Measurements from ENCODE around the gene KLF13. TPM values are rescaled to one million over a fixed set of nuclear protein-coding genes. Genes with fewer than 3 reads are reported as not detected.

Gene KLF13
- total RNA-seq, 1 donor, result 13.8 TPM

DNA sequence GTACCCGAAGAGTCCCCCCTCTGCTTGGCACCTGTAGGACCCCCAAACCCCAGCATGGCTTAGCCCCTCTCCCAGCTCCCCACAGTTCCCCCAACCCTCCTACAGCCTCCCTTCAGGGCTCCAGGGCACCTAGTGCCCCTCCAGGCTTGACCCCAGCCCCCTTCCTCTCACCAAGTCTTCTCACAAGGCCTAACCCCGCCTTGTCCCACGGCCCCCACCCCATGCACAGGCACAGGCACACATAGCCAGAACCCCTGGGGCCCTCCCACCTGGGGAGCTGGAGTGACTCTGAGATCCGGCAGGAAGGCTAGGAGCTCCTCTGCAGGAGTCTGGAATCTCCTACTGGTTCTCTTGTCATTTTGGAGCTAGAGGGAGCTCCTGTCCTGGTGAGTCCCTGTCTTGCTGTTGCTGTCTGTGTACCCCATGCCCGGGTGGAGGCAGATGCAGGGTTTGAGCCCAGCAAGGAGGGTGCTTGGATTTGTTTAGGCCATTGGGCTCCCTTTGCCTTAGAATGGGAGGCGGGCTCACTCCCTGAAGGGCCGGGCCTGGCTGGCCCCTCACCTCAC lies 39.6 kb downstream of the KLF13 start:
- peak; percentile 65 for DNase-seq (ENCODE audit: low read depth)
- TF ChIP-seq, protein P1, sequence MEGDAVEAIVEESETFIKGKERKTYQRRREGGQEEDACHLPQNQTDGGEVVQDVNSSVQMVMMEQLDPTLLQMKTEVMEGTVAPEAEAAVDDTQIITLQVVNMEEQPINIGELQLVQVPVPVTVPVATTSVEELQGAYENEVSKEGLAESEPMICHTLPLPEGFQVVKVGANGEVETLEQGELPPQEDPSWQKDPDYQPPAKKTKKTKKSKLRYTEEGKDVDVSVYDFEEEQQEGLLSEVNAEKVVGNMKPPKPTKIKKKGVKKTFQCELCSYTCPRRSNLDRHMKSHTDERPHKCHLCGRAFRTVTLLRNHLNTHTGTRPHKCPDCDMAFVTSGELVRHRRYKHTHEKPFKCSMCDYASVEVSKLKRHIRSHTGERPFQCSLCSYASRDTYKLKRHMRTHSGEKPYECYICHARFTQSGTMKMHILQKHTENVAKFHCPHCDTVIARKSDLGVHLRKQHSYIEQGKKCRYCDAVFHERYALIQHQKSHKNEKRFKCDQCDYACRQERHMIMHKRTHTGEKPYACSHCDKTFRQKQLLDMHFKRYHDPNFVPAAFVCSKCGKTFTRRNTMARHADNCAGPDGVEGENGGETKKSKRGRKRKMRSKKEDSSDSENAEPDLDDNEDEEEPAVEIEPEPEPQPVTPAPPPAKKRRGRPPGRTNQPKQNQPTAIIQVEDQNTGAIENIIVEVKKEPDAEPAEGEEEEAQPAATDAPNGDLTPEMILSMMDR (IDR thresholded peaks at IDR 0.05; ENCODE audit: insufficient read depth, low read depth, low read length), result no peak
- peak overlapping the region; percentile 43 for H3K4me3 ChIP-seq (ENCODE audit: low read depth, low read length)

DNA sequence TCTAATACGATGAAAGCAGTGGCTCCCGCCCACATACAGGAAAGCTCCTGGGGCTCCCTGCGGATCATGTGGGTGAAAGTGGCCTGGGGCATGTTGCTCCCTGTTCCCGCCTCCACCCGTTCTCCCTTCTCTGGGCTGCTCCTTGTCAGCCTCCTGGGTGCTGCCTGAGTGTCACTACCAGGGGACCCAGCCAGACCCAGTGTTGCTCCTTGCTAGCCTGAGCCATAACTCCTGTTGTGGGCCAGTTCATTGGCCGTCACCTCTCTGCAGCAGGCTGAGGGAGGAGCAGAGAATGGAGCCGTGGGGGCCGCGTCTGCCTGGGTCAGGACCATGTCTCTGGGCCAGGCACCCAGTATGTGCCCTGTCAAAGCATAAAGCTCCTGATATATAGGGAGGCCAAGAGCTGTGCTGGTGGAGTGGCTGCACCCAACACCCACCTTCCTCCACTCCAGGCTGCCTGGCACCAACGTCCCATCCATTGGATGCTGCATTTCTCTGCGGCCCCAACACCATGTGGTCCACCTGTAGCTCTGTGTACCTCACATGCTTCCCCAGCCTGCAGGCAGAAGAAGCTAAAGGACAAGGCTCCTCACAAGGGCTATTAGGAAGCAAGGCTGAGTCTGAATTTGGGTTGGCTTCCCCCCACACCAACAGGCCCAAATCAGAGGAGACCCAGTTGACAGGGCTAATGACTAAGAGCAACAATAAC lies 40.5 kb downstream of the KLF13 start:
- no peak overlapping the region for H3K4me3 ChIP-seq (ENCODE audit: low read depth, low read length)
- no peak for DNase-seq (ENCODE audit: low read depth)
- TF ChIP-seq, protein P1 (IDR thresholded peaks at IDR 0.05; ENCODE audit: insufficient read depth, low read depth, low read length), result no peak

DNA sequence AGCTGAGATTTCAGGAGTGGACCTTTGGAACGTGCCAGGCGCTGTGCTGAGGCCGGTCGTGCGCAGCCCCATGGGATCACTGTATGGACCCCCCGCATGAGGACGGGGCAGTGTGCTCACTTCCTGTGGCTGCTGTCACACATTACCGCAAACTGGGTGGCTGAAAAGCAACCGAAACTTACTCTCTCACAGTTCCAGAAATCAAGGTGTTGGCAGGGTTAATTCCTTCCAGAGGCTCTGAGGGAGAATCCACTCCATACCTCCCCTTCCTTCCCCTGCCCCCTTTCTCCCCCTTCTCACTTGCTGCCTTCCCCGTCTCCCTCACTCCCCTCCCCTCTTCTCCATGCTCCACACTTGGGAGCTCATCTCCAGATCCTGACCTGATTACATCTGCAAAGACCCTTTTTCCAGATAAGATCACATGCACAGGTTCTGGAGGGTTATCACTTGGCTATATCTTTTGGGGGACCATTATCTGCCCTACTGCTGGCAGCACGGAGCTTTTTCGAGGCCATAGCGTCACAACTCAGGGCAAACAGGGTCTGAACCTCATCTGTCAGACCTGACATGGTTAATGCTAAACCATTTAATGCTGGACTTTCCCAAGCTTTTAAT lies 41.2 kb downstream of the KLF13 start:
- no peak overlapping the region for H3K4me3 ChIP-seq (ENCODE audit: low read depth, low read length)
- no peak for DNase-seq (ENCODE audit: low read depth)
- TF ChIP-seq, protein P1 (IDR thresholded peaks at IDR 0.05; ENCODE audit: insufficient read depth, low read depth, low read length), result no peak

DNA sequence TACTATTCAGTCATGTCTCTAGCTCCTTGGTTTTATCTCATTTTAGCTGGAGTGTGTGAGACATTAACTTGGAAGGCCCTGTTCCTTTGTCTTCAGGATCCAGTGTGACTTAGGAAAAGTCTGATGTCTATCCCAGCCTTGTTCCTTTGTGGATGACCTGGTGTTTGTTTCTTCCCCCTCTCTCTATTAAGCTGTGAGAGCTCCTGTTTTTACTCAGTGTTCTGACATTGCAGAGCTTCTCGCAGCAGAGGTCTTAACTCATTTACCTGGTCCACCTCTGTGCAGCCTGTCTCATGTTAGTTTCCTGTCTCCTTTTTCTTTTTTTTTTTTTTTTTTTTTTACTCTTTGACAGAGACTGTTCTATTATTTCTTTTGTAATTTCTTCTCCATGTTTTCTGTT lies 43.1 kb downstream of the KLF13 start:
- H3K4me3 ChIP-seq (ENCODE audit: low read depth, low read length), result no peak overlapping the region
- DNase-seq (ENCODE audit: low read depth), result no peak
- TF ChIP-seq, protein P1 (IDR thresholded peaks at IDR 0.05; ENCODE audit: insufficient read depth, low read depth, low read length), result no peak

DNA sequence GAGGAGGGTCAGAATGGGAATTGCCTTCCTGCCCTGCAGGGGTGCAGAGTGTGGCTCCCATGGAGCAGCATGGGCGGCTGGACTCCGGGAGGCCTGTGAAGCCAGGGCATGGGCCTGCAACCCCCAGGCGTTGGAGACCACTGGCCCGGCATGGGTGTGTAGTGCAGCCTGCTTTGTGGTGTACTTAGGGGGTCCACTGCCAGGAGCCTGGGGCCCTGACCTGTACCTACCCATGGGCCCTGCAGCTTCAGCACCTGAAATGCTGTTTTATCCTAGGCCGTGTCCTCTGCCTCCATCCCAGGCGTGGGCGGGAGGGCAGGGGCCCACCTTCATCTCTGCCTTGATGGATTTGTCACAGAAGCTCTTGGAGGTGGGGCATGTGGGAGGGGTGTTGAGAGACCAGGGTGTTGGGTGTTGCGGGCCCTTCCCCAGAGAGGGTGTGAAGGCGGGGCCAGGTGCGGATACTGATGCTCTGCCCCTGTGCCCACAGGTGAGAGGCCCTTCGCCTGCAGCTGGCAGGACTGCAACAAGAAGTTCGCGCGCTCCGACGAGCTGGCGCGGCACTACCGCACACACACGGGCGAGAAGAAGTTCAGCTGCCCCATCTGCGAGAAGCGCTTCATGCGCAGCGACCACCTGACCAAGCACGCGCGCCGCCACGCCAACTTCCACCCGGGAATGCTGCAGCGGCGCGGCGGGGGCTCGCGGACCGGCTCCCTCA lies 45.0 kb downstream of the KLF13 start:
- H3K4me3 ChIP-seq (ENCODE audit: low read depth, low read length), result no peak overlapping the region
- no peak for DNase-seq (ENCODE audit: low read depth)
- TF ChIP-seq, protein P1 (IDR thresholded peaks at IDR 0.05; ENCODE audit: insufficient read depth, low read depth, low read length), result no peak

DNA sequence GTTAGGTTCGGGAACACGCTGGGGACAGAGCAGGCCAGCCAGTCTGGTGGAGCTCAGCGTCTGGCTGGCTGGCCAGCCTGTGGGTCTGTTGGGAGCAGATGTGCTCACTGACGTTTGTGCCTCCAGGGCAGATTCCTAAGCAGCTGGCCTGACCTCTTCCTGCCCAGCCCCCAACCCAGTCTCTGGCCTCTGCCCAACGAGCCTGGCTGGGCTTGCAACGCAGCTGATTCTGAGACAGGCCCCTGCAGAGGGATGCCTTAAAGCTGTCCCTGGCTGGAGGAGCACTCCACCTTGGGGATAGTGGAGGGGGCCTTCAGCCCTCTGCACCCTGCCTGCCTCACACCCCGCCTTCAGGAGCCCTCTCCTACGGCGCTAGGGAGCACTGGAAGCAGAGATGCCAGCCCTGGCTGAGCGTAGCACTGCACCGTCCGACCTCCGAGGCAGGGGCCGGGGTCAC lies 46.0 kb downstream of the KLF13 start:
- H3K4me3 ChIP-seq (ENCODE audit: low read depth, low read length), result no peak overlapping the region
- peak; percentile 95 for DNase-seq (ENCODE audit: low read depth)
- TF ChIP-seq, protein P1 (IDR thresholded peaks at IDR 0.05; ENCODE audit: insufficient read depth, low read depth, low read length), result no peak
